ENCODE measurements around the gene CLMP. TPM values are rescaled to one million over a fixed set of nuclear protein-coding genes. Genes with fewer than 3 reads are reported as not detected.

The CLMP gene
- total and polyA plus RNA-seq, 9 of the 15 experiments (the other 6 are each of a cell fraction or from before 2014, with no cell fraction given): 0.02 to 0.15 (median 0.03) TPM; not detected in 6

DNA sequence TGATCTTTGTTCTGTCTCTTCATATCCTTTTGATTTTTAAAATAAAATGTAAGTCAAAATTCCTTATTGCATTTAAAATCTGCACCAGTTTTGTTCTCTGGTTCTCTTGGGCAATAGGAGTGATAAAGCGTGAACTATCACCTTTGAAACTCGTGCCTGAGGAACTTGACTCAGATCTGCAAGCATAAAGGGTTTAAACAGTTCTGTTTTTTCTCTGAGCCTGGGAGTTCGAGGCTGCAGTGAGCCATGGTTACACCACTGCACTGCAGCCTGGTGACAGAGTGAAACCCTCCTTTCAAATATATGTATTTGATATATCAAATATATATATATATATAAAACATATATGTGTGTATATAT is 38.9 kb upstream of the CLMP start:
- POLR2A ChIA-PET: no interaction called here
- CTCF ChIA-PET (ENCODE audit: low intra/inter-chr PET ratio): no interaction called here
- Histone ChIP-seq H3K9me3 (replicated peaks; ENCODE audit: control insufficient read depth, insufficient read depth, low read depth, low read length) (no peaks in the 10 kb centered on the region), H3K4me1 (replicated peaks in 1 of 2; ENCODE audit: control insufficient read depth in 2 of 2, insufficient read depth in 2 of 2, low read length in 2 of 2) (no peaks in the 10 kb centered on the region), H3K27me3 (ENCODE audit: control insufficient read depth in 2 of 2, insufficient read depth in 2 of 2, low read length in 2 of 2) (peaks cover 0 to 5% of the 10 kb centered on the region in 2 experiments; a peak in 2 of 5 replicates), H3K36me3 (ENCODE audit: control insufficient read depth, insufficient read depth, low read length) (no peaks in the 10 kb centered on the region), H3K9me1 (ENCODE audit: control insufficient read depth, insufficient read depth, low read length) (no peaks in the 10 kb centered on the region), H2AFZ (ENCODE audit: low read depth, low read length) (no peak overlapping the region), H3K4me3 (no peak overlapping the region), H3K79me2 (ENCODE audit: control insufficient read depth, insufficient read depth, low read length) (no peaks in the 10 kb centered on the region), H3K9ac (ENCODE audit: insufficient read depth in 1 of 2, low read depth in 2 of 2, low read length in 2 of 2) (no peak overlapping the region), H3K27ac (ENCODE audit: extremely low read depth, low read depth, low read length) (no peak overlapping the region), H3K4me2 (ENCODE audit: insufficient read depth, low read length) (no peak overlapping the region), H4K20me1 (replicated peaks; ENCODE audit: control insufficient read depth, insufficient read depth, low read length) (no peaks in the 10 kb centered on the region)
- WGBS (ENCODE audit: insufficient coverage, low coverage, missing lambda C conversion rate): 0% methylated on average over 3 of the region's 3 CpGs
- ATAC-seq (no peak), DNase-seq (ENCODE audit: extremely low read depth in 1 of 4, low spot score in 3 of 4) (no peak), FAIRE-seq (no peak)
- in situ Hi-C loops (cut with MboI) (no loop called here), intact Hi-C loops (cut with micrococcal nuclease) (no loop called here)
- no TSS peak for BruUV-seq (replicated peaks)
- TF ChIP-seq NBN (IDR thresholded peaks at IDR 0.05; ENCODE audit: low read depth) (no peak), L3MBTL2 (IDR thresholded peaks at IDR 0.05) (no peak), RBM25 (IDR thresholded peaks at IDR 0.05; ENCODE audit: low read depth, low read length, severe bottlenecking) (no peak), FOXK2 (conservative IDR thresholded peaks at IDR 0.05 in 1 of 2, IDR thresholded peaks at IDR 0.05 in 1 of 2; ENCODE audit: low read depth in 2 of 2) (no peak), TAF1 (IDR thresholded peaks at IDR 0.05; ENCODE audit: control insufficient read depth, extremely low read depth, insufficient read depth, low read length, severe bottlenecking) (no peak), ZNF696 (CRISPR knock-in tag; conservative IDR thresholded peaks at IDR 0.05) (no peak), TCF7 (IDR thresholded peaks at IDR 0.05; ENCODE audit: borderline replicate concordance) (no peak), MAFF (IDR thresholded peaks at IDR 0.05; ENCODE audit: low read length) (no peak), RBM22 (IDR thresholded peaks at IDR 0.05; ENCODE audit: low read depth, low read length, poor library complexity, severe bottlenecking) (no peak), ZNF239 (CRISPR knock-in tag; IDR thresholded peaks at IDR 0.05) (no peak), KLF1 (tag; IDR thresholded peaks at IDR 0.05) (no peak)
- TF ChIP-seq, protein P1, sequence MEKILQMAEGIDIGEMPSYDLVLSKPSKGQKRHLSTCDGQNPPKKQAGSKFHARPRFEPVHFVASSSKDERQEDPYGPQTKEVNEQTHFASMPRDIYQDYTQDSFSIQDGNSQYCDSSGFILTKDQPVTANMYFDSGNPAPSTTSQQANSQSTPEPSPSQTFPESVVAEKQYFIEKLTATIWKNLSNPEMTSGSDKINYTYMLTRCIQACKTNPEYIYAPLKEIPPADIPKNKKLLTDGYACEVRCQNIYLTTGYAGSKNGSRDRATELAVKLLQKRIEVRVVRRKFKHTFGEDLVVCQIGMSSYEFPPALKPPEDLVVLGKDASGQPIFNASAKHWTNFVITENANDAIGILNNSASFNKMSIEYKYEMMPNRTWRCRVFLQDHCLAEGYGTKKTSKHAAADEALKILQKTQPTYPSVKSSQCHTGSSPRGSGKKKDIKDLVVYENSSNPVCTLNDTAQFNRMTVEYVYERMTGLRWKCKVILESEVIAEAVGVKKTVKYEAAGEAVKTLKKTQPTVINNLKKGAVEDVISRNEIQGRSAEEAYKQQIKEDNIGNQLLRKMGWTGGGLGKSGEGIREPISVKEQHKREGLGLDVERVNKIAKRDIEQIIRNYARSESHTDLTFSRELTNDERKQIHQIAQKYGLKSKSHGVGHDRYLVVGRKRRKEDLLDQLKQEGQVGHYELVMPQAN (IDR thresholded peaks at IDR 0.05; ENCODE audit: borderline replicate concordance): no peak
- TF ChIP-seq, protein P2, sequence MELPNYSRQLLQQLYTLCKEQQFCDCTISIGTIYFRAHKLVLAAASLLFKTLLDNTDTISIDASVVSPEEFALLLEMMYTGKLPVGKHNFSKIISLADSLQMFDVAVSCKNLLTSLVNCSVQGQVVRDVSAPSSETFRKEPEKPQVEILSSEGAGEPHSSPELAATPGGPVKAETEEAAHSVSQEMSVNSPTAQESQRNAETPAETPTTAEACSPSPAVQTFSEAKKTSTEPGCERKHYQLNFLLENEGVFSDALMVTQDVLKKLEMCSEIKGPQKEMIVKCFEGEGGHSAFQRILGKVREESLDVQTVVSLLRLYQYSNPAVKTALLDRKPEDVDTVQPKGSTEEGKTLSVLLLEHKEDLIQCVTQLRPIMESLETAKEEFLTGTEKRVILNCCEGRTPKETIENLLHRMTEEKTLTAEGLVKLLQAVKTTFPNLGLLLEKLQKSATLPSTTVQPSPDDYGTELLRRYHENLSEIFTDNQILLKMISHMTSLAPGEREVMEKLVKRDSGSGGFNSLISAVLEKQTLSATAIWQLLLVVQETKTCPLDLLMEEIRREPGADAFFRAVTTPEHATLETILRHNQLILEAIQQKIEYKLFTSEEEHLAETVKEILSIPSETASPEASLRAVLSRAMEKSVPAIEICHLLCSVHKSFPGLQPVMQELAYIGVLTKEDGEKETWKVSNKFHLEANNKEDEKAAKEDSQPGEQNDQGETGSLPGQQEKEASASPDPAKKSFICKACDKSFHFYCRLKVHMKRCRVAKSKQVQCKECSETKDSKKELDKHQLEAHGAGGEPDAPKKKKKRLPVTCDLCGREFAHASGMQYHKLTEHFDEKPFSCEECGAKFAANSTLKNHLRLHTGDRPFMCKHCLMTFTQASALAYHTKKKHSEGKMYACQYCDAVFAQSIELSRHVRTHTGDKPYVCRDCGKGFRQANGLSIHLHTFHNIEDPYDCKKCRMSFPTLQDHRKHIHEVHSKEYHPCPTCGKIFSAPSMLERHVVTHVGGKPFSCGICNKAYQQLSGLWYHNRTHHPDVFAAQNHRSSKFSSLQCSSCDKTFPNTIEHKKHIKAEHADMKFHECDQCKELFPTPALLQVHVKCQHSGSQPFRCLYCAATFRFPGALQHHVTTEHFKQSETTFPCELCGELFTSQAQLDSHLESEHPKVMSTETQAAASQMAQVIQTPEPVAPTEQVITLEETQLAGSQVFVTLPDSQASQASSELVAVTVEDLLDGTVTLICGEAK (IDR thresholded peaks at IDR 0.05): no peak
- TF ChIP-seq, protein P2 (CRISPR knock-in tag; IDR thresholded peaks at IDR 0.05): no peak

All from K562 (cell line).